ENCODE data around the gene RELA.

- TF ChIP-seq ZNF600 (tag by site-specific recombination; IDR thresholded peaks at IDR 0.05) (no peak), CTCF (tag by site-specific recombination; IDR thresholded peaks at IDR 0.05) (no peak), YY1 (tag by site-specific recombination; IDR thresholded peaks at IDR 0.05) (no peak), MYNN (tag by site-specific recombination; IDR thresholded peaks at IDR 0.05; ENCODE audit: borderline replicate concordance) (no peak), KLF8 (tag by site-specific recombination; IDR thresholded peaks at IDR 0.05) (no peak), ZNF18 (tag by site-specific recombination; IDR thresholded peaks at IDR 0.05) (no peak), PATZ1 (tag by site-specific recombination; IDR thresholded peaks at IDR 0.05) (no peak), ZNF76 (tag by site-specific recombination; IDR thresholded peaks at IDR 0.05; ENCODE audit: borderline replicate concordance, low read depth) (no peak), GFI1B (tag by site-specific recombination; IDR thresholded peaks at IDR 0.05) (no peak), GLIS1 (tag by site-specific recombination; IDR thresholded peaks at IDR 0.05) (peak; percentile 42; the same call in 1 of the 2 replicates), ZNF624 (tag by site-specific recombination; IDR thresholded peaks at IDR 0.05) (no peak), ZNF302 (tag by site-specific recombination; IDR thresholded peaks at IDR 0.05; ENCODE audit: low read depth) (no peak)
Observed at GRCh38 chr11:65624931-65625627, 37.6 kb downstream of the RELA start.

Data from HEK293 (cell line).